AG04450 (cell line): Measurements from ENCODE around the gene VAV3. TPM values are rescaled to one million over a fixed set of nuclear protein-coding genes. Genes with fewer than 3 reads are reported as not detected.

Source experiments
- CTCF ChIA-PET: fragments of 300-600, 350-600 bp; formaldehyde crosslinking; extraction: SDS; loops from one replicate; lab custom pipeline; 2022; ENCODE audit warnings: antibody characterized with exemption, inconsistent platforms; lab: Charles Lee
- POLR2A ChIA-PET: fragments of 350-600 bp; formaldehyde crosslinking; extraction: SDS; loops from one replicate; lab custom pipeline; 2021; ENCODE audit warnings: antibody characterized with exemption, inconsistent platforms; lab: Yijun Ruan, JAX
- DNase-seq: peaks from one replicate; pipeline ENCODE4 v3.0.0-alpha.2; 2011; ENCODE audit warnings: low read depth, low spot score
- H3K27ac ChIP-seq: one replicate; pipeline ENCODE4 v1.5.1; 2012; ENCODE audit warnings: low read depth, low read length, control low read depth
- H3K27me3 ChIP-seq: one replicate; pipeline ENCODE4 v1.6.0; 2012; ENCODE audit warnings: low read length; ENCODE audit not compliant: control insufficient read depth, insufficient read depth
- H3K4me3 ChIP-seq: 2 replicates; pipeline ENCODE4 v1.5.1; 2011; ENCODE audit warnings: mild to moderate bottlenecking, low read depth, low read length, control low read depth
- H3K9me3 ChIP-seq: 2 replicates; pipeline ENCODE4 v1.5.1; 2012; ENCODE audit warnings: low read length; ENCODE audit not compliant: control insufficient read depth, insufficient read depth
- polyA plus RNA-seq: library from polyadenylated mRNA; depleted of rRNA; stranded (reverse); fragments of >200 nt; gene quantifications from 2 replicates; pipeline ENCODE4 v1.2.3, GENCODE V29; 2011
- TF ChIP-seq, protein P1 (sequence below): IDR thresholded peaks from 2 replicates; pipeline ENCODE4 v1.5.1; 2011; ENCODE audit warnings: low read depth, low read length, control low read depth, inconsistent platforms

VAV3 gene
- polyA plus RNA-seq, 1 experiment: 0.02 TPM

DNA sequence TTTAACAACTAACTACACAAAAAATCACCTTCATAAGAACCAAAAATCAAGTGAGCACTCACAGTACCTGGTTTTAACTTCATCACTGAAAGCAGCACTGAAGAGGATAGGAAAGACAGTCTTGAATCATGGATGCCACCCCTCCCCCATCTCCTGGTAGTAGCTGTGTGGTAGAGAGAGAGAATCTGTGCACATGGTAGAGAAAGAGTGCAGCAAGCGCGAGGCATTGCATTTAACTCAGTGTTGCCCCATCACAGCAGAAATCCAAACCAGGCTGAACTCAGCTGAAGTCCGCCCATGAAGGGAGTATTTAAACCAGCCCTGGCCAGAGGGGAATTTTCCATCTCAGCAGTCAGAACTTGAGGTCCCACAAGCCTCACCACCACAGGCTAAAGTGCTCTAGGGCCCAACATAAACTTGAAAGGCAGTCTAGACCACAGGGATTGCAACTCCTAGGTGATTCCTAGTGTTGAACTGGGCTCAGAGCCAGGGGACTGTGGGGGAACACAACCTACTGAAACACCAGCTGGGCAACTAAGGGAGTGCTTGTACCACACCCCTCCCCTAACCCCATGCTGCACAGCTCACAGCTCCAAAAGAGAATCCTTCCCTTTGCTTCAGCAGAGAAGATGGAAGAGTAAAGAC lies 38.4 kb downstream of the VAV3 start:
- Histone ChIP-seq H3K4me3 (no peak overlapping the region), H3K27ac (no peak overlapping the region), H3K27me3 (no peaks in the 10 kb centered on the region), H3K9me3 (no peaks in the 10 kb centered on the region)
- TF ChIP-seq, protein P1, sequence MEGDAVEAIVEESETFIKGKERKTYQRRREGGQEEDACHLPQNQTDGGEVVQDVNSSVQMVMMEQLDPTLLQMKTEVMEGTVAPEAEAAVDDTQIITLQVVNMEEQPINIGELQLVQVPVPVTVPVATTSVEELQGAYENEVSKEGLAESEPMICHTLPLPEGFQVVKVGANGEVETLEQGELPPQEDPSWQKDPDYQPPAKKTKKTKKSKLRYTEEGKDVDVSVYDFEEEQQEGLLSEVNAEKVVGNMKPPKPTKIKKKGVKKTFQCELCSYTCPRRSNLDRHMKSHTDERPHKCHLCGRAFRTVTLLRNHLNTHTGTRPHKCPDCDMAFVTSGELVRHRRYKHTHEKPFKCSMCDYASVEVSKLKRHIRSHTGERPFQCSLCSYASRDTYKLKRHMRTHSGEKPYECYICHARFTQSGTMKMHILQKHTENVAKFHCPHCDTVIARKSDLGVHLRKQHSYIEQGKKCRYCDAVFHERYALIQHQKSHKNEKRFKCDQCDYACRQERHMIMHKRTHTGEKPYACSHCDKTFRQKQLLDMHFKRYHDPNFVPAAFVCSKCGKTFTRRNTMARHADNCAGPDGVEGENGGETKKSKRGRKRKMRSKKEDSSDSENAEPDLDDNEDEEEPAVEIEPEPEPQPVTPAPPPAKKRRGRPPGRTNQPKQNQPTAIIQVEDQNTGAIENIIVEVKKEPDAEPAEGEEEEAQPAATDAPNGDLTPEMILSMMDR: no peak
- ChIA-PET CTCF (no interaction called here), POLR2A (no interaction called here)
- no peak for DNase-seq

DNA sequence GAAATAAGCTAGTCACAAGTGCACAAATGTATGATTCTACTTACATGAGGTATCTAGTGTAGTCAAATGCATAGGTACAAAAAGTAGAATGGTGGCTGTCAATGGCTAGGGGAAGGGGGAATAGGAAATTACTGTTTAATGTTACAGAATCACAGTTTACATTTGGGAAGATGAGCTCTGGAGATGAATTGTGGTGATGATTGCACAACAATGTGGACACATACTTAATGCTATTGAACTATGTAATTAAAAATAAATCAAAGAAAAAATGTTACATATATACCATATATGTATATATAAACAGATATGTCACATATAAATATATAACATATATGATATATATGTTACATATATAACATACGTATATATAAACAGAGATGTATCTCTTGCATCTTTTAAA lies 39.4 kb downstream of the VAV3 start:
- no peak for DNase-seq
- H3K27me3 ChIP-seq: no peaks in the 10 kb centered on the region
- H3K4me3 ChIP-seq: no peak overlapping the region
- POLR2A ChIA-PET: no interaction called here
- no peak overlapping the region for H3K27ac ChIP-seq
- H3K9me3 ChIP-seq: no peaks in the 10 kb centered on the region
- CTCF ChIA-PET: no interaction called here
- TF ChIP-seq, protein P1: no peak

DNA sequence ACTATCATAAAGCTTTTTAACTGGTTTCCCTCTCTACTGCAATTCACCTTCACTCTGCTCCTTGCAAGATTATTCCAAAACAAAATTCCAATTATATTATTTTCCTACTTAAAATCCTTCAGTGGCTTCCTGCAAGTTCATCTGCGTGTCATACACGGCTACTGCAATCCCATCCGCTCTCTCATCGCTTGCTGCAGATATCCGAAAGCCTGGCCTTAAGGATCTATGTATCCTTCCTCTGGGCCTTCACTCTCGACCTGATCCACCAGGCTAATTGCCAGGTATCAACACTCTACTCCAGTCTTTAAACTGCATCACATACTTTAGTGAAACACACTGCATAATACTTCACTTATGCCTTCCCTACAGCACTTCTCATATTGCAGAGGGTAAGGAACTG lies 44.0 kb downstream of the VAV3 start:
- TF ChIP-seq, protein P1: no peak
- no peak overlapping the region for H3K4me3 ChIP-seq
- H3K9me3 ChIP-seq: no peaks in the 10 kb centered on the region
- H3K27me3 ChIP-seq: no peaks in the 10 kb centered on the region
- ChIA-PET CTCF (no interaction called here), POLR2A (no interaction called here)
- H3K27ac ChIP-seq: no peak overlapping the region
- DNase-seq: no peak

DNA sequence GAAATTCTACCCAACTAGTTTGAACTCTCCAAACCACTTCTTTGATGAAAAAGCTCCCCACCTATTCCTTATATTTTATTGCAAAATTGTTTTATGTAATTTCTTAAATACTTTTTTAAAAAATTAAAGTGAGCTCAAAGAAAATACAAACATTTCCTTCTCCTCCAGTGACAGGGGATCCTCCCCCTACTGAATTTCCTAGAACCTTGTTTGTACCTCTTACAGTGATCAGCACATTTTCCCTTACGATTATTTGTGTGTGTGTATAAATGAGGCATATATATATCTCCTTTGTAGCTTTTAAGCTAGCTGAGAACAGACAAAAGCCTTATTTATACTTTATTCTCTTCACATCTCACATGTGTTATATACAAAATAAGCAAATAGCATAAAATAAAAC lies 44.4 kb downstream of the VAV3 start:
- H3K9me3 ChIP-seq: no peaks in the 10 kb centered on the region
- H3K4me3 ChIP-seq: no peak overlapping the region
- DNase-seq: no peak
- no peak overlapping the region for H3K27ac ChIP-seq
- H3K27me3 ChIP-seq: no peaks in the 10 kb centered on the region
- CTCF ChIA-PET: no interaction called here
- TF ChIP-seq, protein P1: no peak
- POLR2A ChIA-PET: no interaction called here

DNA sequence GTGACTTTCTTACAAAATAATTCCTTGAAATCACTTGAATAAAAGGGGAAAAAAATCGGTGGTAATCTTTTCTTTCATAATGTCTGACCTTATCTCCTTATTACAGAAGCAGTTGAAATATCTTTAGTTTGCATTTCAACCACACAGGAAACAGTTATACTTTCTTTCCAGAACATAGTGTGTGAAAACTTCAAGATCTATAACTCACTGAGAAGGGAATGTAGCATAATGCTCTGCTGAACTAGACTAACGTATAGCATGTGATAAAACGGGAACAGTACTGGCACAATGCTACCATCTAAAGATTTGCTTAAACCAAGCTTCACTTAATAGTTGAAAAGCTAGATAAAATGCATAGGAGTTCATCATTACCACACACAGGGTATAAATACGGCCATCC lies 45.0 kb downstream of the VAV3 start:
- no peak overlapping the region for H3K27ac ChIP-seq
- CTCF ChIA-PET: no interaction called here
- no peaks in the 10 kb centered on the region for H3K27me3 ChIP-seq
- DNase-seq: no peak
- H3K9me3 ChIP-seq: no peaks in the 10 kb centered on the region
- POLR2A ChIA-PET: no interaction called here
- TF ChIP-seq, protein P1: no peak
- H3K4me3 ChIP-seq: no peak overlapping the region
